Measurements from ENCODE around the gene SH2D3C. TPM values are rescaled to one million over a fixed set of nuclear protein-coding genes. Genes with fewer than 3 reads are reported as not detected.

Gene SH2D3C
- total and polyA plus RNA-seq, 9 of the 15 experiments (the other 6 are each of a cell fraction or from before 2014, with no cell fraction given), result 0.03 to 1.2 (median 0.22) TPM; not detected in 1

DNA sequence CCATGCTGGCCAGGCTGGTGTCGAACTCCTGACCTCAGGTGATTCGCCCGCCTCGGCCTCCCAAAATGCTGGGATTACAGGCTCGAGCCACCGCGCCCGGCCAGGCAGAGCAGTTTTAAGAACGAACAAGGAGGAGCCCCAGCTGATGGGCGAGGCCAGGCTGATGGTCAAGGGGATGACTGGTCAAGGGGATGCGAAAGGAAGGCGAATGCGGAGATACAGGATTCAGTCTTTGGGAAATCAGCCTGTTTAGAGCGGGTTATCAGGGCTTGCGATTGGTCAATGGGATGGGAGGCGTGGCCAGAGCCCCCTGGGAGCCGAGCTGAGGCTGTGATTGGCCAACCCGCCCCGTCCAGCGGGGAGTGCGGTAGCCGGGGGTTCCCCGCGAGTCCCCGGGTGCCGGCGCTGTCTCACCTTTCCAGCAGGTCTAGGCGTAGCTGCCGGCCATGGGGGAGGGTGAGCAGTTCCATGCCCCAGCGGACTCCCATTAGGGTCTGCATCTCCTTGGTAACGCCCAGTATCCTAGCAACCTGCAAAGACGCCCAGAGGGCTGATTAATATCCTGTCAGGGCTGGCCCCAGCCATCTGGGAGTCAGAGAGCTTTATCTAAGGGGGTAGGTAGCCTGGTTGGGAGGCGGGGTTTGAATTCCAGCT, 35.9 kb downstream of the SH2D3C start (continued):
- TF ChIP-seq KLF10 (CRISPR knock-in tag; IDR thresholded peaks at IDR 0.05) (no peak), CHD1 (IDR thresholded peaks at IDR 0.05; ENCODE audit: low read length) (no peak), SP1 (CRISPR knock-in tag; IDR thresholded peaks at IDR 0.05) (peak; percentile 38; the same call in 1 of the 2 replicates), MECOM (CRISPR knock-in tag; IDR thresholded peaks at IDR 0.05) (0 out of 2 replicates have a peak, but pooled peaks have one; percentile 23), ZNF316 (IDR thresholded peaks at IDR 0.05) (no peak), TEAD4 (IDR thresholded peaks at IDR 0.05; ENCODE audit: low read length) (peak; percentile 56), TEAD4 (CRISPR knock-in tag; IDR thresholded peaks at IDR 0.05; ENCODE audit: borderline replicate concordance) (no peak), SMARCA5 (IDR thresholded peaks at IDR 0.05) (peak; percentile 77; the same call in 1 of the 2 replicates), CTBP1 (IDR thresholded peaks at IDR 0.05; ENCODE audit: borderline replicate concordance) (peak; percentile 92)
- TF ChIP-seq, protein P1, sequence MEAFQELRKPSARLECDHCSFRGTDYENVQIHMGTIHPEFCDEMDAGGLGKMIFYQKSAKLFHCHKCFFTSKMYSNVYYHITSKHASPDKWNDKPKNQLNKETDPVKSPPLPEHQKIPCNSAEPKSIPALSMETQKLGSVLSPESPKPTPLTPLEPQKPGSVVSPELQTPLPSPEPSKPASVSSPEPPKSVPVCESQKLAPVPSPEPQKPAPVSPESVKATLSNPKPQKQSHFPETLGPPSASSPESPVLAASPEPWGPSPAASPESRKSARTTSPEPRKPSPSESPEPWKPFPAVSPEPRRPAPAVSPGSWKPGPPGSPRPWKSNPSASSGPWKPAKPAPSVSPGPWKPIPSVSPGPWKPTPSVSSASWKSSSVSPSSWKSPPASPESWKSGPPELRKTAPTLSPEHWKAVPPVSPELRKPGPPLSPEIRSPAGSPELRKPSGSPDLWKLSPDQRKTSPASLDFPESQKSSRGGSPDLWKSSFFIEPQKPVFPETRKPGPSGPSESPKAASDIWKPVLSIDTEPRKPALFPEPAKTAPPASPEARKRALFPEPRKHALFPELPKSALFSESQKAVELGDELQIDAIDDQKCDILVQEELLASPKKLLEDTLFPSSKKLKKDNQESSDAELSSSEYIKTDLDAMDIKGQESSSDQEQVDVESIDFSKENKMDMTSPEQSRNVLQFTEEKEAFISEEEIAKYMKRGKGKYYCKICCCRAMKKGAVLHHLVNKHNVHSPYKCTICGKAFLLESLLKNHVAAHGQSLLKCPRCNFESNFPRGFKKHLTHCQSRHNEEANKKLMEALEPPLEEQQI (IDR thresholded peaks at IDR 0.05), result no peak
- TF ChIP-seq, protein P2, sequence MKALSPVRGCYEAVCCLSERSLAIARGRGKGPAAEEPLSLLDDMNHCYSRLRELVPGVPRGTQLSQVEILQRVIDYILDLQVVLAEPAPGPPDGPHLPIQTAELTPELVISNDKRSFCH (CRISPR knock-in tag; IDR thresholded peaks at IDR 0.05), result no peak
- TF ChIP-seq, protein P2 (tag; IDR thresholded peaks at IDR 0.05), result peak; percentile 48; the same call in 1 of the 2 replicates
- TF ChIP-seq, protein P3, sequence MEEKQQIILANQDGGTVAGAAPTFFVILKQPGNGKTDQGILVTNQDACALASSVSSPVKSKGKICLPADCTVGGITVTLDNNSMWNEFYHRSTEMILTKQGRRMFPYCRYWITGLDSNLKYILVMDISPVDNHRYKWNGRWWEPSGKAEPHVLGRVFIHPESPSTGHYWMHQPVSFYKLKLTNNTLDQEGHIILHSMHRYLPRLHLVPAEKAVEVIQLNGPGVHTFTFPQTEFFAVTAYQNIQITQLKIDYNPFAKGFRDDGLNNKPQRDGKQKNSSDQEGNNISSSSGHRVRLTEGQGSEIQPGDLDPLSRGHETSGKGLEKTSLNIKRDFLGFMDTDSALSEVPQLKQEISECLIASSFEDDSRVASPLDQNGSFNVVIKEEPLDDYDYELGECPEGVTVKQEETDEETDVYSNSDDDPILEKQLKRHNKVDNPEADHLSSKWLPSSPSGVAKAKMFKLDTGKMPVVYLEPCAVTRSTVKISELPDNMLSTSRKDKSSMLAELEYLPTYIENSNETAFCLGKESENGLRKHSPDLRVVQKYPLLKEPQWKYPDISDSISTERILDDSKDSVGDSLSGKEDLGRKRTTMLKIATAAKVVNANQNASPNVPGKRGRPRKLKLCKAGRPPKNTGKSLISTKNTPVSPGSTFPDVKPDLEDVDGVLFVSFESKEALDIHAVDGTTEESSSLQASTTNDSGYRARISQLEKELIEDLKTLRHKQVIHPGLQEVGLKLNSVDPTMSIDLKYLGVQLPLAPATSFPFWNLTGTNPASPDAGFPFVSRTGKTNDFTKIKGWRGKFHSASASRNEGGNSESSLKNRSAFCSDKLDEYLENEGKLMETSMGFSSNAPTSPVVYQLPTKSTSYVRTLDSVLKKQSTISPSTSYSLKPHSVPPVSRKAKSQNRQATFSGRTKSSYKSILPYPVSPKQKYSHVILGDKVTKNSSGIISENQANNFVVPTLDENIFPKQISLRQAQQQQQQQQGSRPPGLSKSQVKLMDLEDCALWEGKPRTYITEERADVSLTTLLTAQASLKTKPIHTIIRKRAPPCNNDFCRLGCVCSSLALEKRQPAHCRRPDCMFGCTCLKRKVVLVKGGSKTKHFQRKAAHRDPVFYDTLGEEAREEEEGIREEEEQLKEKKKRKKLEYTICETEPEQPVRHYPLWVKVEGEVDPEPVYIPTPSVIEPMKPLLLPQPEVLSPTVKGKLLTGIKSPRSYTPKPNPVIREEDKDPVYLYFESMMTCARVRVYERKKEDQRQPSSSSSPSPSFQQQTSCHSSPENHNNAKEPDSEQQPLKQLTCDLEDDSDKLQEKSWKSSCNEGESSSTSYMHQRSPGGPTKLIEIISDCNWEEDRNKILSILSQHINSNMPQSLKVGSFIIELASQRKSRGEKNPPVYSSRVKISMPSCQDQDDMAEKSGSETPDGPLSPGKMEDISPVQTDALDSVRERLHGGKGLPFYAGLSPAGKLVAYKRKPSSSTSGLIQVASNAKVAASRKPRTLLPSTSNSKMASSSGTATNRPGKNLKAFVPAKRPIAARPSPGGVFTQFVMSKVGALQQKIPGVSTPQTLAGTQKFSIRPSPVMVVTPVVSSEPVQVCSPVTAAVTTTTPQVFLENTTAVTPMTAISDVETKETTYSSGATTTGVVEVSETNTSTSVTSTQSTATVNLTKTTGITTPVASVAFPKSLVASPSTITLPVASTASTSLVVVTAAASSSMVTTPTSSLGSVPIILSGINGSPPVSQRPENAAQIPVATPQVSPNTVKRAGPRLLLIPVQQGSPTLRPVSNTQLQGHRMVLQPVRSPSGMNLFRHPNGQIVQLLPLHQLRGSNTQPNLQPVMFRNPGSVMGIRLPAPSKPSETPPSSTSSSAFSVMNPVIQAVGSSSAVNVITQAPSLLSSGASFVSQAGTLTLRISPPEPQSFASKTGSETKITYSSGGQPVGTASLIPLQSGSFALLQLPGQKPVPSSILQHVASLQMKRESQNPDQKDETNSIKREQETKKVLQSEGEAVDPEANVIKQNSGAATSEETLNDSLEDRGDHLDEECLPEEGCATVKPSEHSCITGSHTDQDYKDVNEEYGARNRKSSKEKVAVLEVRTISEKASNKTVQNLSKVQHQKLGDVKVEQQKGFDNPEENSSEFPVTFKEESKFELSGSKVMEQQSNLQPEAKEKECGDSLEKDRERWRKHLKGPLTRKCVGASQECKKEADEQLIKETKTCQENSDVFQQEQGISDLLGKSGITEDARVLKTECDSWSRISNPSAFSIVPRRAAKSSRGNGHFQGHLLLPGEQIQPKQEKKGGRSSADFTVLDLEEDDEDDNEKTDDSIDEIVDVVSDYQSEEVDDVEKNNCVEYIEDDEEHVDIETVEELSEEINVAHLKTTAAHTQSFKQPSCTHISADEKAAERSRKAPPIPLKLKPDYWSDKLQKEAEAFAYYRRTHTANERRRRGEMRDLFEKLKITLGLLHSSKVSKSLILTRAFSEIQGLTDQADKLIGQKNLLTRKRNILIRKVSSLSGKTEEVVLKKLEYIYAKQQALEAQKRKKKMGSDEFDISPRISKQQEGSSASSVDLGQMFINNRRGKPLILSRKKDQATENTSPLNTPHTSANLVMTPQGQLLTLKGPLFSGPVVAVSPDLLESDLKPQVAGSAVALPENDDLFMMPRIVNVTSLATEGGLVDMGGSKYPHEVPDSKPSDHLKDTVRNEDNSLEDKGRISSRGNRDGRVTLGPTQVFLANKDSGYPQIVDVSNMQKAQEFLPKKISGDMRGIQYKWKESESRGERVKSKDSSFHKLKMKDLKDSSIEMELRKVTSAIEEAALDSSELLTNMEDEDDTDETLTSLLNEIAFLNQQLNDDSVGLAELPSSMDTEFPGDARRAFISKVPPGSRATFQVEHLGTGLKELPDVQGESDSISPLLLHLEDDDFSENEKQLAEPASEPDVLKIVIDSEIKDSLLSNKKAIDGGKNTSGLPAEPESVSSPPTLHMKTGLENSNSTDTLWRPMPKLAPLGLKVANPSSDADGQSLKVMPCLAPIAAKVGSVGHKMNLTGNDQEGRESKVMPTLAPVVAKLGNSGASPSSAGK (IDR thresholded peaks at IDR 0.05), result no peak

All from K562 (cell line).